B cell (primary cell): ENCODE data around the gene PALLD.

Source experiments
- CTCF ChIP-seq: fragments of 200-600 bp; IDR thresholded peaks from one replicate; pipeline ENCODE4 v1.8.0; 2022; ENCODE audit warnings: antibody characterized with exemption, mild to moderate bottlenecking
- EZH2 ChIP-seq: IDR thresholded peaks from 2 replicates; pipeline ENCODE4 v1.6.1; 2012; ENCODE audit warnings: borderline replicate concordance, low read depth, mild to moderate bottlenecking, moderate library complexity, low read length; ENCODE audit not compliant: insufficient read depth, poor library complexity, severe bottlenecking

DNA sequence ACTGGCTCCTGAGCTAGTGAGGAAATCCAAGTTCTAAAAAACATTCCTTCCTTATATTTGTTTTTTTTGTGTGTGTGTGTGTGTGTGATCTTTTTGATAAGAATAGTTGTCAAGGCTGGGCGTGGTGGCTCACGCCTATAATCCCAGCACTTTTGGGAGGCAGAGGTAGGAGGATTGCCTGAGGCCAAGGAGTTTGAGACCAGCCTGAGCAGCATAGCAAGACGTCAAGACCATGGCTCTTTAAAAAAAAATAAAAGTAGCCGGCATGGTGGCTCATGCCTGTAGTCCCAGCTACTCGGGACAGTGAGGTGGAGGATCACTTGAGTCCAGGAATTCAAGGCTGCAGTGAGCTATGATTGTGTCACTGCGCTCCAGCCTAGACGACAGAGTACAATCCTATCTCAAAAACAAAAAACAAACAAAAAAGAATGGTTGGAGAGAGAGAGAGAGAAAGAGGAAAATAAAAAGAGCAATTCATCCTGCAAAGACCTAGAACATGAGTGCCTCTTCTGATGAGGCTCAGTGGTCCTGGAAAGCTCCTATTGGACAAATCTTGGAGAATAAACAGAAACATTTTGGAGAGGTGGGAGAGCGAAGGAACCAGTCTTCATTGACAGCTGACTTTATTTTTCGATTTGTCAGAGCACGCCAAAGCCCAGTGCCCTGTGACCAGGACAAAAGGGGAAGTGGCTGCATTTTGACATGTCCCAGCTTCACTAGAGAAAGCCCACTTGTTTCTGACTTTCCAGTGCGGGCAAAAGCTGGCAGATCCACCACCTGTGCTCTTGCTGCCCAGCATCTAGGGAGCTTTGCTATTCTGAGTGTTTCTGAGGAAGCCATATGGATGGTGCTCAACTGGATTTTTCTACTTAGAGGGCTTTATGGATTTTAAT lies 244.7 kb downstream of the PALLD start:
- TF ChIP-seq CTCF (no peak), EZH2 (no peak)
